ENCODE results near the gene PPIA.

- TF ChIP-seq, protein P1, sequence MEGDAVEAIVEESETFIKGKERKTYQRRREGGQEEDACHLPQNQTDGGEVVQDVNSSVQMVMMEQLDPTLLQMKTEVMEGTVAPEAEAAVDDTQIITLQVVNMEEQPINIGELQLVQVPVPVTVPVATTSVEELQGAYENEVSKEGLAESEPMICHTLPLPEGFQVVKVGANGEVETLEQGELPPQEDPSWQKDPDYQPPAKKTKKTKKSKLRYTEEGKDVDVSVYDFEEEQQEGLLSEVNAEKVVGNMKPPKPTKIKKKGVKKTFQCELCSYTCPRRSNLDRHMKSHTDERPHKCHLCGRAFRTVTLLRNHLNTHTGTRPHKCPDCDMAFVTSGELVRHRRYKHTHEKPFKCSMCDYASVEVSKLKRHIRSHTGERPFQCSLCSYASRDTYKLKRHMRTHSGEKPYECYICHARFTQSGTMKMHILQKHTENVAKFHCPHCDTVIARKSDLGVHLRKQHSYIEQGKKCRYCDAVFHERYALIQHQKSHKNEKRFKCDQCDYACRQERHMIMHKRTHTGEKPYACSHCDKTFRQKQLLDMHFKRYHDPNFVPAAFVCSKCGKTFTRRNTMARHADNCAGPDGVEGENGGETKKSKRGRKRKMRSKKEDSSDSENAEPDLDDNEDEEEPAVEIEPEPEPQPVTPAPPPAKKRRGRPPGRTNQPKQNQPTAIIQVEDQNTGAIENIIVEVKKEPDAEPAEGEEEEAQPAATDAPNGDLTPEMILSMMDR (IDR thresholded peaks at IDR 0.05; ENCODE audit: low read length): no peak
- TF ChIP-seq EZH2 (optimal IDR thresholded peaks at IDR 0.05; ENCODE audit: low read depth, low read length) (no peak), EZH2phosphoT487 (IDR thresholded peaks at IDR 0.05; ENCODE audit: low read length) (no peak)
These were observed 28.4 kb upstream of the PPIA start for GRCh38 chr7:44767912-44768627.
